ENCODE measurements around the gene ADORA1. TPM values are rescaled to one million over a fixed set of nuclear protein-coding genes. Genes with fewer than 3 reads are reported as not detected.

ADORA1 gene
- total and polyA plus RNA-seq, 2 donors: 0.28 to 0.64 TPM

- 84% methylated on average over 9 of the region's 9 CpGs for WGBS
- Histone ChIP-seq H3K4me1 (ENCODE audit: control insufficient read depth in 2 of 2, insufficient read depth in 2 of 2, low read length in 2 of 2) (no peaks in the 10 kb centered on the region), H3K36me3 (ENCODE audit: control insufficient read depth in 2 of 2, insufficient read depth in 2 of 2, low read length in 1 of 2) (no peaks in the 10 kb centered on the region), H3K4me3 (ENCODE audit: low read length in 2 of 2) (no peak overlapping the region), H3K27me3 (ENCODE audit: control insufficient read depth in 2 of 2, insufficient read depth in 1 of 2, low read length in 1 of 2) (peaks cover 0 to 3% of the 10 kb centered on the region in 2 donors), H3K27ac (ENCODE audit: low read depth in 1 of 2, low read length in 1 of 2) (no peak overlapping the region), H3K9me3 (ENCODE audit: control insufficient read depth in 2 of 2, insufficient read depth in 1 of 2, low read length in 1 of 2) (no peaks in the 10 kb centered on the region)
- DNase-seq (ENCODE audit: low read depth in 6 of 9, low spot score in 9 of 9): no peak
These were observed 50.0 kb downstream of the ADORA1 start for GRCh38 chr1:203177470-203178039.

DNA sequence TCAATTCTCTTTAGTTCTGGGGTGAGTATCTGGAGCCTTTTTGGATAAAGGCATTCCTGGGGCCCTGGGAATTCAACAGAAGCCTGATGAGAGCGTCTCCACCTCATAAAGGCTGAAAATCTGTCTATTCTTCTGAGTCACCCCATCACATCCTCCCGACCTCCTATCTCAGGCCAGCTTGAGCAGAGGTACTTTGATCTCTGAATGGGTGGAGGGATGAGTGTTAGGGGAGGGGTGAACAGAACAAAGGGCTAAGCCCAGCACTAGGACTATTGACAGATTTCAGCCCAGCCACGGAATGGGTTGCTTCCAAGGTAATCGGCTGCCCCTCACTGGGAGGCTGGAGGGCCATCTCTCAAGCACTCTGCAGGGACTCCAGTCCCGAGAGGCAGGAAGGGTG is 50.6 kb downstream of the ADORA1 start:
- no peak overlapping the region for H3K4me3 ChIP-seq (ENCODE audit: low read length in 2 of 2)
- no peaks in the 10 kb centered on the region for H3K9me3 ChIP-seq (ENCODE audit: control insufficient read depth in 2 of 2, insufficient read depth in 1 of 2, low read length in 1 of 2)
- no peak for DNase-seq (ENCODE audit: low read depth in 6 of 9, low spot score in 9 of 9)
- 88% methylated on average over 5 of the region's 5 CpGs for WGBS
- H3K27ac ChIP-seq (ENCODE audit: low read depth in 1 of 2, low read length in 1 of 2): no peak overlapping the region
- no peaks in the 10 kb centered on the region for H3K4me1 ChIP-seq (ENCODE audit: control insufficient read depth in 2 of 2, insufficient read depth in 2 of 2, low read length in 2 of 2)
- H3K27me3 ChIP-seq (ENCODE audit: control insufficient read depth in 2 of 2, insufficient read depth in 1 of 2, low read length in 1 of 2): peaks cover 0 to 3% of the 10 kb centered on the region in 2 donors
- no peaks in the 10 kb centered on the region for H3K36me3 ChIP-seq (ENCODE audit: control insufficient read depth in 2 of 2, insufficient read depth in 2 of 2, low read length in 1 of 2)

- DNase-seq (ENCODE audit: low read depth in 6 of 9, low spot score in 9 of 9): no peak
These were observed 51.5 kb downstream of the ADORA1 start for GRCh38 chr1:203178821-203179666.

GRCh38 chr1:203179667-203180005 is 52.1 kb downstream of the ADORA1 start:
- Histone ChIP-seq H3K36me3 (ENCODE audit: control insufficient read depth in 2 of 2, insufficient read depth in 2 of 2, low read length in 1 of 2) (no peaks in the 10 kb centered on the region), H3K27ac (ENCODE audit: low read depth in 1 of 2, low read length in 1 of 2) (no peak overlapping the region), H3K4me1 (ENCODE audit: control insufficient read depth in 2 of 2, insufficient read depth in 2 of 2, low read length in 2 of 2) (no peaks in the 10 kb centered on the region), H3K27me3 (ENCODE audit: control insufficient read depth in 2 of 2, insufficient read depth in 1 of 2, low read length in 1 of 2) (peaks cover 0 to 3% of the 10 kb centered on the region in 2 donors), H3K4me3 (ENCODE audit: low read length in 2 of 2) (no peak overlapping the region), H3K9me3 (ENCODE audit: control insufficient read depth in 2 of 2, insufficient read depth in 1 of 2, low read length in 1 of 2) (no peaks in the 10 kb centered on the region)
- no peak for DNase-seq (ENCODE audit: low read depth in 6 of 9, low spot score in 9 of 9)
- 96% methylated on average over 10 of the region's 10 CpGs for WGBS

More at GRCh38 chr1:203178821-203179666, 51.5 kb downstream of the ADORA1 start:
- 97% methylated on average over 14 of the region's 14 CpGs for WGBS
- no peak overlapping the region for H3K27ac ChIP-seq (ENCODE audit: low read depth in 1 of 2, low read length in 1 of 2)
- H3K9me3 ChIP-seq (ENCODE audit: control insufficient read depth in 2 of 2, insufficient read depth in 1 of 2, low read length in 1 of 2): no peaks in the 10 kb centered on the region
- H3K4me1 ChIP-seq (ENCODE audit: control insufficient read depth in 2 of 2, insufficient read depth in 2 of 2, low read length in 2 of 2): no peaks in the 10 kb centered on the region
- no peak overlapping the region for H3K4me3 ChIP-seq (ENCODE audit: low read length in 2 of 2)
- H3K27me3 ChIP-seq (ENCODE audit: control insufficient read depth in 2 of 2, insufficient read depth in 1 of 2, low read length in 1 of 2): peaks cover 0 to 3% of the 10 kb centered on the region in 2 donors
- H3K36me3 ChIP-seq (ENCODE audit: control insufficient read depth in 2 of 2, insufficient read depth in 2 of 2, low read length in 1 of 2): no peaks in the 10 kb centered on the region

GRCh38 chr1:203180611-203181330 is 53.2 kb downstream of the ADORA1 start:
- WGBS: 88% methylated on average over 11 of the region's 11 CpGs
- H3K9me3 ChIP-seq (ENCODE audit: control insufficient read depth in 2 of 2, insufficient read depth in 1 of 2, low read length in 1 of 2): no peaks in the 10 kb centered on the region
- no peak overlapping the region for H3K4me3 ChIP-seq (ENCODE audit: low read length in 2 of 2)
- H3K36me3 ChIP-seq (ENCODE audit: control insufficient read depth in 2 of 2, insufficient read depth in 2 of 2, low read length in 1 of 2): no peaks in the 10 kb centered on the region
- no peaks in the 10 kb centered on the region for H3K4me1 ChIP-seq (ENCODE audit: control insufficient read depth in 2 of 2, insufficient read depth in 2 of 2, low read length in 2 of 2)
- DNase-seq (ENCODE audit: low read depth in 6 of 9, low spot score in 9 of 9): no peak
- peaks cover 0 to 3% of the 10 kb centered on the region in 2 donors for H3K27me3 ChIP-seq (ENCODE audit: control insufficient read depth in 2 of 2, insufficient read depth in 1 of 2, low read length in 1 of 2)
- H3K27ac ChIP-seq (ENCODE audit: low read depth in 1 of 2, low read length in 1 of 2): no peak overlapping the region

DNA sequence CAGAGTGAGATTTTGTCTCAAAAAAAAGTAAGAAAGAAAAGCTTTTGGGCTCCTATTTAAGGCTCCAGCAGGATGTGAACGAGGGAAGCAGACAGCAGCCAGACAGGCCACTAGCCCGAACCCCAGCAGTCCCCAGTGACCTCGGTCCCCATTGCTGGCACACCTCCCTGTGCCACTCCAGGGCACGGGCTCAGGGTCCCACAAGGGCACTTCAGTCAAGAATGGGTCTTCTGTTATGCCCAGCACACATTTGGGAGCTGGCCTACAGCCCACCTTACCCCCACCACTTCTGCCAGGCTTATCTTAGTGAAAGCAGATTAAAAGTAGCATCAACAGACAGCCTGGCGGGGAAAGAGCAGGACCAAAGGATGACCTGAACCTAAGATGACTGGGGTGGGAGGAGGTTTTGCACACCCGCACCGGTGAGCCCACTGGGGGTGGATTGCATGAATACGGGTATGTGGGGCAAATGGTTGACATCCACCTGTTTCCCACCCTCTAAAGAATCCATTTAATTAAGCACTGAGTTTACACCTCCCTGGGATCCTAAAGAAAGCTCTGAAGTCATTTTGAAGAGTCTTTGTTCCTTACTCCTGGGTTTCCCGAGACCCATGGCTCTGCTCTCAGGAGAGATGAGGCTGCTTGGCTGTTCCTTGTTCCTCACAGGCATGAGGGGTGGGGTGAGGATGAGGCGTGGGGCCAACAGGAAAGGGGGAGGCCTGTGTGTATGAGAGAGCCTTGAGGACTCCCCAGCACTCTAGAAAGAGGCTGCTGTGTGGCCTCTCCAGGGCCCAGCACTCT is 54.3 kb downstream of the ADORA1 start:
- no peak for DNase-seq (ENCODE audit: low read depth in 6 of 9, low spot score in 9 of 9)
- Histone ChIP-seq H3K27me3 (ENCODE audit: control insufficient read depth in 2 of 2, insufficient read depth in 1 of 2, low read length in 1 of 2) (peaks cover 0 to 8% of the 10 kb centered on the region in 2 donors), H3K4me3 (ENCODE audit: low read length in 2 of 2) (no peak overlapping the region), H3K36me3 (ENCODE audit: control insufficient read depth in 2 of 2, insufficient read depth in 2 of 2, low read length in 1 of 2) (no peaks in the 10 kb centered on the region), H3K27ac (ENCODE audit: low read depth in 1 of 2, low read length in 1 of 2) (no peak overlapping the region), H3K4me1 (ENCODE audit: control insufficient read depth in 2 of 2, insufficient read depth in 2 of 2, low read length in 2 of 2) (peaks cover 0 to 4% of the 10 kb centered on the region in 2 donors), H3K9me3 (ENCODE audit: control insufficient read depth in 2 of 2, insufficient read depth in 1 of 2, low read length in 1 of 2) (no peaks in the 10 kb centered on the region)
- 81% methylated on average over 10 of the region's 10 CpGs for WGBS

- no peak overlapping the region for H3K4me3 ChIP-seq (ENCODE audit: low read length in 2 of 2)
- no peak overlapping the region for H3K27ac ChIP-seq (ENCODE audit: low read depth in 1 of 2, low read length in 1 of 2)
- WGBS: 98% methylated on average over 7 of the region's 7 CpGs
- H3K36me3 ChIP-seq (ENCODE audit: control insufficient read depth in 2 of 2, insufficient read depth in 2 of 2, low read length in 1 of 2): no peaks in the 10 kb centered on the region
- DNase-seq (ENCODE audit: low read depth in 6 of 9, low spot score in 9 of 9): no peak
- H3K9me3 ChIP-seq (ENCODE audit: control insufficient read depth in 2 of 2, insufficient read depth in 1 of 2, low read length in 1 of 2): no peaks in the 10 kb centered on the region
- H3K27me3 ChIP-seq (ENCODE audit: control insufficient read depth in 2 of 2, insufficient read depth in 1 of 2, low read length in 1 of 2): peaks cover 0 to 11% of the 10 kb centered on the region in 2 donors
- H3K4me1 ChIP-seq (ENCODE audit: control insufficient read depth in 2 of 2, insufficient read depth in 2 of 2, low read length in 2 of 2): peaks cover 0 to 4% of the 10 kb centered on the region in 2 donors
These were observed 54.9 kb downstream of the ADORA1 start for GRCh38 chr1:203182387-203182953.

DNA sequence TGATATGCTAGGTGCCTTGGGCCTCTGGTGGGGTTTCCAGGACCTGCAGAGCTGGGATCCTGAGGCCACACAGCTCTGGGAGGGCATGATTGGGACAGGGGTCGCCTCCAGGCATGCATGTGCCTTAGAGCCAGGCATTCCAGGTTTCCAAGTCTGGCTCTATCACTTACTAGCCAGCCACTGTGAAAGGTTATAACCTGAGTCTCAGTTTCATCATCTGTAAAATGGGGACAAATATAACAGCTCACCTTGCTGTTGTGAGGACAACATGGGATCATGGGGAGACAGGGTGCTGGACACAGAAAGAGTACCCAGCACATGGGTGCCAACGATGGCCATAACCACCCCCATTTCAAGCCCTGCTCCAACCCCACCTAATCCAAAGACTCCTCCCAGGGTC is 56.3 kb downstream of the ADORA1 start:
- Histone ChIP-seq H3K36me3 (ENCODE audit: control insufficient read depth in 2 of 2, insufficient read depth in 2 of 2, low read length in 1 of 2) (no peaks in the 10 kb centered on the region), H3K27me3 (ENCODE audit: control insufficient read depth in 2 of 2, insufficient read depth in 1 of 2, low read length in 1 of 2) (peaks cover 0 to 11% of the 10 kb centered on the region in 2 donors), H3K4me3 (ENCODE audit: low read length in 2 of 2) (no peak overlapping the region), H3K4me1 (ENCODE audit: control insufficient read depth in 2 of 2, insufficient read depth in 2 of 2, low read length in 2 of 2) (peaks cover 0 to 4% of the 10 kb centered on the region in 2 donors), H3K9me3 (ENCODE audit: control insufficient read depth in 2 of 2, insufficient read depth in 1 of 2, low read length in 1 of 2) (no peaks in the 10 kb centered on the region), H3K27ac (ENCODE audit: low read depth in 1 of 2, low read length in 1 of 2) (no peak overlapping the region)
- 96% methylated on average over 2 of the region's 2 CpGs for WGBS
- no peak for DNase-seq (ENCODE audit: low read depth in 6 of 9, low spot score in 9 of 9)

All from thymus (tissue), 11 donors.